ENCODE measurements around the gene CFAP299. TPM values are rescaled to one million over a fixed set of nuclear protein-coding genes. Genes with fewer than 3 reads are reported as not detected.

CFAP299 gene
- total and polyA plus RNA-seq, 2 donors (not counting 3 experiments of a cell fraction or from before 2014, with no cell fraction given) = not detected

DNA sequence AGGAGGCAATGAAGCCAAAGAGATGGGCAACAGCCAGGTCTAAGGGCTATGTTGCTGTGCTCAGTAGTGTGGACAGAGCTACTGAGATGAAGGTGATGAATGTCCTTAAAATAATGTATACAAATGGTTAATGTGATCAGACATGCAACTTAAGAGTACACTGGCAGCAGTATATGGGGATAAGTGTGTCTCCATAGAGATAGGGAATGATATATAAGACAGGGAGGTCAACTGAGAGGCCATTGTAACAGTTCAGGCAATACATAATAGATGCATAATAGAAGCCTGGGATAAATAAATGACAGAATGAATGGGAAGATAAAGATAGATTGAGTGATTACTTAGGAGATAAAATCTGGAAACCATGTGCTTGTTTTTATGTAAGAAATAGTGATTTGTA, 250.0 kb downstream of the CFAP299 start:
- Histone ChIP-seq H3K9ac (replicated peaks; ENCODE audit: extremely low read depth, insufficient read depth, low read length) (no peak overlapping the region), H3K9me3 (replicated peaks; ENCODE audit: control insufficient read depth, insufficient read depth, low read length) (no peaks in the 10 kb centered on the region), H3K4me2 (ENCODE audit: insufficient read depth, low read length) (no peak overlapping the region), H2AFZ (ENCODE audit: low read depth, low read length) (no peak overlapping the region), H3K27me3 (ENCODE audit: control insufficient read depth in 2 of 2, insufficient read depth in 2 of 2, low read length in 2 of 2) (no peaks in the 10 kb centered on the region), H4K20me1 (replicated peaks; ENCODE audit: control insufficient read depth, extremely low read depth, insufficient read depth, low read length) (no peaks in the 10 kb centered on the region), H3K9me1 (replicated peaks; ENCODE audit: control insufficient read depth, extremely low read depth, insufficient read depth, low read length) (no peaks in the 10 kb centered on the region), H3K36me3 (ENCODE audit: control insufficient read depth in 2 of 2, extremely low read depth in 1 of 2, insufficient read depth in 2 of 2, low read length in 2 of 2) (no peaks in the 10 kb centered on the region), H3K27ac (ENCODE audit: insufficient read depth, low read depth, low read length) (no peak overlapping the region), H3K4me3 (replicated peaks in 1 of 3; ENCODE audit: insufficient read depth in 1 of 3, low read depth in 1 of 3, low read length in 3 of 3) (no peak overlapping the region), H3K4me1 (ENCODE audit: control insufficient read depth, extremely low read depth, insufficient read depth, low read length) (no peaks in the 10 kb centered on the region), H3K79me2 (ENCODE audit: control insufficient read depth, insufficient read depth, low read length) (no peaks in the 10 kb centered on the region)
- TF ChIP-seq GATA2 (IDR thresholded peaks at IDR 0.05; ENCODE audit: insufficient read depth, insufficient read length, low read depth, low read length) (no peak), FOS (IDR thresholded peaks at IDR 0.05; ENCODE audit: borderline replicate concordance, insufficient read depth, low read length) (no peak), JUN (IDR thresholded peaks at IDR 0.05; ENCODE audit: borderline replicate concordance, insufficient read depth, insufficient read length, low read depth) (no peak), EZH2 (IDR thresholded peaks at IDR 0.05; ENCODE audit: borderline replicate concordance, low read depth, low read length, severe bottlenecking) (no peak), MYC (IDR thresholded peaks at IDR 0.05; ENCODE audit: low read depth, low read length) (no peak), POLR2A (IDR thresholded peaks at IDR 0.05; ENCODE audit: low read depth, low read length) (no peak), POLR2AphosphoS5 (IDR thresholded peaks at IDR 0.05; ENCODE audit: insufficient read depth, low read depth, low read length) (no peak)
- TF ChIP-seq, protein P1, sequence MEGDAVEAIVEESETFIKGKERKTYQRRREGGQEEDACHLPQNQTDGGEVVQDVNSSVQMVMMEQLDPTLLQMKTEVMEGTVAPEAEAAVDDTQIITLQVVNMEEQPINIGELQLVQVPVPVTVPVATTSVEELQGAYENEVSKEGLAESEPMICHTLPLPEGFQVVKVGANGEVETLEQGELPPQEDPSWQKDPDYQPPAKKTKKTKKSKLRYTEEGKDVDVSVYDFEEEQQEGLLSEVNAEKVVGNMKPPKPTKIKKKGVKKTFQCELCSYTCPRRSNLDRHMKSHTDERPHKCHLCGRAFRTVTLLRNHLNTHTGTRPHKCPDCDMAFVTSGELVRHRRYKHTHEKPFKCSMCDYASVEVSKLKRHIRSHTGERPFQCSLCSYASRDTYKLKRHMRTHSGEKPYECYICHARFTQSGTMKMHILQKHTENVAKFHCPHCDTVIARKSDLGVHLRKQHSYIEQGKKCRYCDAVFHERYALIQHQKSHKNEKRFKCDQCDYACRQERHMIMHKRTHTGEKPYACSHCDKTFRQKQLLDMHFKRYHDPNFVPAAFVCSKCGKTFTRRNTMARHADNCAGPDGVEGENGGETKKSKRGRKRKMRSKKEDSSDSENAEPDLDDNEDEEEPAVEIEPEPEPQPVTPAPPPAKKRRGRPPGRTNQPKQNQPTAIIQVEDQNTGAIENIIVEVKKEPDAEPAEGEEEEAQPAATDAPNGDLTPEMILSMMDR (IDR thresholded peaks at IDR 0.05; ENCODE audit: extremely low read depth in 1 of 2, insufficient read depth in 1 of 2, low read depth in 1 of 2, low read length in 2 of 2) = no peak
- TF ChIP-seq, protein P2, sequence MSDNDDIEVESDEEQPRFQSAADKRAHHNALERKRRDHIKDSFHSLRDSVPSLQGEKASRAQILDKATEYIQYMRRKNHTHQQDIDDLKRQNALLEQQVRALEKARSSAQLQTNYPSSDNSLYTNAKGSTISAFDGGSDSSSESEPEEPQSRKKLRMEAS (IDR thresholded peaks at IDR 0.05; ENCODE audit: insufficient read depth, insufficient read length) = no peak
- ChIA-PET POLR2A (no interaction called here), CTCF (no interaction called here)
- dilution Hi-C loops (cut with MboI; ENCODE audit: extremely low pct_ligation_motif_present, low sequenced_read_pairs) = no loop called here
- no peak for FAIRE-seq
- intact Hi-C loops (cut with micrococcal nuclease) = no loop called here
- no peak for DNase-seq (ENCODE audit: low read depth, low spot score)
- BruUV-seq (replicated peaks) = no TSS peak

Measured in endothelial cell of umbilical vein (primary cell).